Activated naive CD4-positive, alpha-beta T cell treated with anti-CD3 and anti-CD28 coated beads, Interleukin-2, amount 10 ng/mL, durations not matched to agents 7 days and 5 days (primary cell): ENCODE results near the gene SLC19A2.

ENCODE experiments used
- CTCF ChIA-PET: fragments of 350-600 bp; sonication (Branson Sonifier 250); formaldehyde crosslinking; loops from one replicate; lab custom pipeline; 2021; ENCODE audit warnings: antibody characterized with exemption; lab: Charles Lee
- DNase-seq: peaks from one replicate; pipeline ENCODE4 v3.0.0-alpha.2; 2020
- H3K27ac Mint-ChIP-seq: one replicate; pipeline ENCODE4 v1.8.0; 2021; ENCODE audit warnings: mild to moderate bottlenecking, moderate library complexity, mixed read lengths
- H3K27me3 Mint-ChIP-seq: one replicate; pipeline ENCODE4 v1.8.0; 2021; ENCODE audit warnings: mild to moderate bottlenecking, mixed read lengths
- H3K36me3 Mint-ChIP-seq: one replicate; pipeline ENCODE4 v1.8.0; 2021; ENCODE audit warnings: mixed read lengths
- H3K4me1 Mint-ChIP-seq: one replicate; pipeline ENCODE4 v1.8.0; 2021; ENCODE audit warnings: mixed read lengths
- H3K4me3 Mint-ChIP-seq: one replicate; pipeline ENCODE4 v1.8.0; 2021; ENCODE audit warnings: mild to moderate bottlenecking, moderate library complexity, mixed read lengths
- H3K9me3 Mint-ChIP-seq: one replicate; pipeline ENCODE4 v1.8.0; 2021; ENCODE audit warnings: mixed read lengths

SLC19A2 gene

DNA sequence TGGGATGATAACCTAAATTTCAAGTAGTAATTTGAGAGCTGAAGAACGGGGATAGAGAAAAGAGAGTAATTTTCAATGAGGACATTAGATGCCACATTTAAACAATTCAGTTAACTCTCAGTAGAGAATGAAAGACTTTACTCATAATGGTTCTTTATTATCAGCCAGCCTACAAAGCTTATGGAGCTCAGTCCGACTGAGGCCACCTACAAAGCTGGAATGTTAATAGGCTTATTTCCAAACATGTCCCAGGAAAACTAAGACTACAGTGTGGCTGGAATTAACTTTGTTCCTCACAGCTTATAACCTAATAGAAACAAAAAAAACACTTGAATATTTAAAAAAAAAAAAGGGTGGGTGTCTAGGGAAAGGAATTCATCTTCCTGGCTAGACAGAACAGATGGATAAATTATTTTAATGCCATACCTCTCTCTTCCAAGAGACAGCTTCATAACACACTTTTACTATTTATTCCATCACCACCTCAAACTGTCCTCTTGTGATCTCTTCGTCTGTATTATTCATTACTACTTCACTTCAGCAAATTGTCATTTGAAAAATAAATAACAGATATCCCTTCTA, 9.8 kb downstream of the SLC19A2 start:
- CTCF ChIA-PET, result interaction anchor here (0.9 kb wide), 1 partner anchor 11 kb away, joined by 3 read pairs; no protein-coding TSS in a partner anchor

DNA sequence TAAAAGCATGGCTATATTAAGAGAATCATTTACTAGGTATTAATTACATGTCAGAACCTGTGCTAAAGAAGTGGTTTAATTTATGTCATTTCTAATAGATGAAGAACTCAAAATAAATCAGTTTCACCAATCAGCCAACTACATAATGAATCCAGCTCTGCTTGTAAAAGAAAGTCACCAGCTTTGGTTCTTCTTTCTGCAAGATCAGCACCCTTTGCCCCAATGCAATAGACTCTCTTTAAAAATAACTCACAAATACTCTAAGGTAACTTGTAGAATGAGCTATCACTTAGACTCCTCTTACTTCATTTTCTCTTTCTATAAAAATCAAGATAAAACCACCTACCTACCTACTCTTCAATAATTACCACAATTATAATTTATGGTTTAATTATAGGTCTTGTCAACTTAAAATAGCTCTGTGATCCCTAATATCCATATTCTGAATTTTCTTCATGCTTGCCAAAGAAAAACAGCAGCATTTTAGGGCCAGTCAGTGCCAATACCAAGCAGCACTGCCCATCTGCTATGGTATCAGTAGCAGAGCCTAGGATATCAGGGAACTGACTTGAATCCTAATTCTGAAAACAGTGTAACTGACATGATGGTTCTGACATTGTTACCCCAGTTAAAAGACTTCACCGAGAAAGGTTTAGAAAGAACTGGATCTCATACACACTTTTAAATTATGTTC, 11.3 kb downstream of the SLC19A2 start:
- H3K27ac Mint-ChIP-seq, result no peak overlapping the region
- no peak for DNase-seq
- H3K36me3 Mint-ChIP-seq, result peaks cover 9% of the 10 kb centered on the region
- no peaks in the 10 kb centered on the region for H3K27me3 Mint-ChIP-seq
- H3K9me3 Mint-ChIP-seq, result no peaks in the 10 kb centered on the region
- CTCF ChIA-PET, result no interaction called here
- H3K4me1 Mint-ChIP-seq, result no peaks in the 10 kb centered on the region
- no peak overlapping the region for H3K4me3 Mint-ChIP-seq

More for the DNA sequence above, 9.8 kb downstream of the SLC19A2 start:
- no peak for DNase-seq
- no peak overlapping the region for H3K27ac Mint-ChIP-seq
- peaks cover 9% of the 10 kb centered on the region for H3K36me3 Mint-ChIP-seq
- H3K27me3 Mint-ChIP-seq, result no peaks in the 10 kb centered on the region
- H3K4me1 Mint-ChIP-seq, result peaks cover 2% of the 10 kb centered on the region
- no peak overlapping the region for H3K4me3 Mint-ChIP-seq
- no peaks in the 10 kb centered on the region for H3K9me3 Mint-ChIP-seq

DNA sequence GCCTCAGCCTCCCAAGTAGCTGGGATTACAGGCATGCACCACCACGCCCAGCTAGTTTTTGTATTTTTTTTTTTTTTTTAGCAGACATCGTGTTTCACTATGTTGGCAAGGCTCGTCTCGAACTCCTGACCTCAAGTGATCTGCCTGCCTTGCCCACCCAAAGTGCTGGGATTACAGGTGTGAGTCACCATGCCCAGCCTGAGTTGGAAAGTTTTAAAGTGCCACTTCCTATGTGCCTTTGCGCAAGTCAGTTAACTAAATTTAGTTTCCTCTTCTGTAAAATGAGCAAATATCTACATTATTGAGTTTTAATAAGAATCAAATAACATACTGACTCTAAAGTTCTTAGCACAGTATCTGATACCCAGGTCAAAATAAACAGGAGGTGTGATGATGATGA, 12.4 kb downstream of the SLC19A2 start:
- H3K9me3 Mint-ChIP-seq, result no peaks in the 10 kb centered on the region
- CTCF ChIA-PET, result no interaction called here
- DNase-seq, result no peak

DNA sequence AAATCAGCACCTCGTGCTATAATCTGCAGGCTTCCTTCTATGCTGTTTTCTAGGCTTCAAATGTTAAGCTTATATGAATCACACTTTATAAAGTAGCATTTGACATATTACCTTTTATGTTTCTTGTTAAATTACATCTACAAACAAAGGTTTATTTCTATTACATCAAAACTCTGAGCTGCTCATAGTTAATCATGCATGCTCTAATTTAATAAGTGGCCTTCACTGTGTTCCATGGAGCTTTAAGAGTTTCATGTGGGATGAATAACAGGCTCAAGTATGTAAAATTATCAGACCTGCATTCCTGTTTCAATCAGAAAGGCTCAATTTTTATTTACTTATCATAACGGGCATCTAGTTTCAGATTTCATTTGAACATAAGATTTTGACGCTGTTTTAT, 13.0 kb downstream of the SLC19A2 start:
- H3K4me3 Mint-ChIP-seq, result no peak overlapping the region
- no peaks in the 10 kb centered on the region for H3K9me3 Mint-ChIP-seq
- H3K36me3 Mint-ChIP-seq, result peaks cover 10% of the 10 kb centered on the region
- H3K27ac Mint-ChIP-seq, result no peak overlapping the region
- no peak for DNase-seq
- CTCF ChIA-PET, result no interaction called here
- no peaks in the 10 kb centered on the region for H3K4me1 Mint-ChIP-seq
- H3K27me3 Mint-ChIP-seq, result no peaks in the 10 kb centered on the region

More for the DNA sequence above, 12.4 kb downstream of the SLC19A2 start:
- Mint-ChIP-seq H3K27me3 (no peaks in the 10 kb centered on the region), H3K36me3 (peaks cover 9% of the 10 kb centered on the region), H3K4me3 (no peak overlapping the region), H3K27ac (no peak overlapping the region), H3K4me1 (no peaks in the 10 kb centered on the region)

DNA sequence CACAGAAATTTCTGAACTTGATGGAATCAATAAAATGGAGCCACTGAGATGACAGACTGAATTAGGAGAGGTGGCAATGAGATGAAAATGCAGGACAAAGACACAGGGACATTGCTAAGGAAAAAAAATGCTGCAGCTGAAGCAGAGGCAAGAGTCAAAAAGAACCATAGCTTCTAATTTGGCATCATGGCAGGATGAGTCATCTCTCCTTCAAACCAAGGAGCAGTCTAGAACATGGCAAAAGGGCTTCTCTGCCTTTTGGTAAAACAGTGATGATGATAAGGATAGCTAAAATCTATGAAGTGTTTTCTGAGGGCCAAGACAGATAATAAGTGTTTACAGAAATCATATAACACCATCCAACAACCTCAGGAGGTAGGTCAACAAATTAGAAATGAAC, 16.8 kb downstream of the SLC19A2 start:
- no peak for DNase-seq
- H3K9me3 Mint-ChIP-seq, result no peaks in the 10 kb centered on the region
- peaks cover 5% of the 10 kb centered on the region for H3K36me3 Mint-ChIP-seq
- CTCF ChIA-PET, result interaction anchor here (1.1 to 1.9 kb wide), 2 partner anchors 10 to 78 kb away, joined by 3 to 9 read pairs; no protein-coding TSS in a partner anchor
- H3K4me1 Mint-ChIP-seq, result no peaks in the 10 kb centered on the region
- no peaks in the 10 kb centered on the region for H3K27me3 Mint-ChIP-seq
- no peak overlapping the region for H3K4me3 Mint-ChIP-seq
- H3K27ac Mint-ChIP-seq, result no peak overlapping the region

DNA sequence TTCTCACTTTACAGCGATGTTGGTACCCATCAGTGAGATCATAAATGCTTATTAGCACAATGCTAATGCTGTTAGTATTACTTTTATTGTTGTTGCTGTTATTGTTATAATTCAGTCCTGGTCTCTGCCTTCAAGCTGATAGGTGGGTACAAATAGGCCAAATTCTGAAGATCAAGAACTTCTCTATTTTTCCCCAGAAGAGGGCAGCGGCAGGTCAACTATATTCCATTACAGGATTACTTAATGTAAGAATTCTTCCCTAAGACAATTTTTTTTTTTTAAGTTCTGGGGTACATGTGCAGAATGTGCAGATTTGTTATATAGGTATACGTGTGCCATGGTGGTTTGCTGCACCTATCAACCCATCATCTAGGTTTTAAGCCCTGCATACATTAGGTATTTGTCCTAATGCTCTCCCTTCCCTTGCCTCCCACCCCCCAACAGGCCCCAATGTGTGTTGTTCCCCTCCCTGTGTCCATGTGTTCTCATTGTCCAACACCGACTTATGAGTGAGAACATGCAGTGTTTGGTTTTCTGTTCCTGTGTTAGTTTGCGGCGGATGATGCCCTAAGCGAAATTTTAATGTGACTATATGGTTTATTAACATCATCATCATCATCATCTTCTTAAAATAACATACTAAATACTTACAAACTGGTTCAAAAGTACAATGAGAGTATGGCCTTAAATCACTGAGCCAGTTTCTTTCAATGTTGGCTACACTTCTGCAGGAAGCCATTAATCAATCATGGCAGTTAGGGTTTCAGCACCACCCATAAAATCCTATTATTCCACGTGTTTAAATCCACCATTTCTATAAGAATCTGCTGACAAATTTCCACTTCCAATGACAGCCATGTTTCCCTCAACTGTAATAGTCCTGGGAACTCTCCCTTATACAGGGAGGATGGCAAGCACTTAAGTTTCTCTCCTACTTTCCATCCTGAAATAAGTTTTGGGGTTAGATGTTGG, 19.2 kb downstream of the SLC19A2 start:
- CTCF ChIA-PET, result interaction anchor here (0.7 to 3.5 kb wide), 10 partner anchors 10 to 863 kb away, joined by 3 to 24 read pairs (median 4); no protein-coding TSS in a partner anchor
- Mint-ChIP-seq H3K36me3 (peaks cover 5% of the 10 kb centered on the region), H3K27ac (no peak overlapping the region), H3K4me3 (no peak overlapping the region), H3K9me3 (no peaks in the 10 kb centered on the region), H3K4me1 (no peaks in the 10 kb centered on the region), H3K27me3 (no peaks in the 10 kb centered on the region)
- peak; percentile 41 for DNase-seq

DNA sequence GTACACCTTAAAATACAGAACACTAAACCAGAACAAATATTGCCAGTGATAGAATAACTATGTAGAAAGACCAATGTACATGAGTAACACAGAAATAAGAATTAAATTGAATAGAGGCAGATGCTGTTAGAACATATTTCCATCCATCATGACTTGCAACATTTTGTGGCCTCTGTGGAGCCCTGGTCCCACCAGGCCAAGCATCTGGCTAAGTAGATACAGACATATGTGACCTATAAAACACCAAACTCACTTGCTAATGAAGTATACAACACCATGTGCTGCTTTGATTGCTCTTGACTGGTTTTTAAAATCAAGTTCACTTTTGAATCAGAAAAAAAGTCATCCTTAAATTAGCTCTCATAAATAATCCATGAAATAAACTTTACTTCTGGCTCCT, 20.5 kb downstream of the SLC19A2 start:
- no peak for DNase-seq
- Mint-ChIP-seq H3K4me3 (no peak overlapping the region), H3K36me3 (peaks cover 5% of the 10 kb centered on the region), H3K27ac (peak overlapping the region; percentile 16), H3K4me1 (peaks cover 12% of the 10 kb centered on the region), H3K9me3 (no peaks in the 10 kb centered on the region), H3K27me3 (peaks cover 3% of the 10 kb centered on the region)
- CTCF ChIA-PET, result interaction anchor here (0.7 to 3.5 kb wide), 4 partner anchors 11 to 247 kb away, joined by 3 to 24 read pairs (median 4); no protein-coding TSS in a partner anchor

DNA sequence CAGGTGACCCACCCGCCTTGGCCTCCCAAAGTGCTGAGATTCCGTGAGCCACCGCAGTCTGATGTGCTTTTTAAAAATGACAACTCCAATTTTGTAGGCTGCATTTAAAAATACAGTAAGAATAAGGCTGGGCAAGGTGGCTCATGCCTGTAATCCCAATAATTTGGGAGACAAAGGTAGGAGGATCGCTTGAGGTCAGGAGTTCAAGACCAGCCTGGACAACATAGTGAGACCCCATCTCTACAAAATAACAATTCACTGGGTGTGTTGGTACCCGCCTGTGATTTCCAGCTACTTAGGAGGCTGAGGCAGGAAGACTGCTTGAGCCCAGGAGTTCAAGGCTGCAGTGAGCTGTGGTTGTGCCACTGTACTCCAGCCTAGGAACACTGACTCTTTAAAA, 23.4 kb downstream of the SLC19A2 start:
- peaks cover 22% of the 10 kb centered on the region for H3K4me1 Mint-ChIP-seq
- peaks cover 2% of the 10 kb centered on the region for H3K36me3 Mint-ChIP-seq
- no peak for DNase-seq
- peaks cover 6% of the 10 kb centered on the region for H3K27me3 Mint-ChIP-seq
- no peak overlapping the region for H3K27ac Mint-ChIP-seq
- H3K4me3 Mint-ChIP-seq, result no peak overlapping the region
- peaks cover 2% of the 10 kb centered on the region for H3K9me3 Mint-ChIP-seq
- CTCF ChIA-PET, result no interaction called here

DNA sequence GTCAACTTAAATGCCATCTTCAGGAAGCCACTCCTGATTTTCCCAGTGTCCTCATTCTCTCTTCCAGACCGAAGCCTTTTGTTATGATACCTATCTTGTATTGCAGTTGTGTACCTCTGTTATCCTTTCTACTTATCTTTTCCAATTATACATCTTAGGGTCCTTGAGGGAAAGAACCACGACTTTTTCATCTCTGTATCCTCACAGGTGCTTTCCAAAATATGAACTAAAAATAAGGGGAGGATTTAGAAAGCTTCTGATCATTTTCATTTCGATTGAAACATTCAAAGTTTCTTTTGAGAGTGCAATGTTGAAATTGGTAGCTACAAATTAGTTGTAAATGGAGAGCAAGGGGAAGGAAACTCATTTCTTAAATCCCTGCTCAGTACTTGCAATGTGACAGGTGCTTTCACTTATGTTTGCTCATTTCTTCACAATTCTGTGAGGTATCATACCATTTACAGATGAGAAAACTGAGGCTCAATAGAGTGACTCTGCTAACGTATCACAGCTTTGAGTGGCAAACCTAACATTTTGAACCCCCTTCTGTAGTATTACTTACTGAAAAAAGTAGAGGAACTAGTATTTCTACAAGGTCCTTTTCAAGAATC, 24.2 kb downstream of the SLC19A2 start:
- DNase-seq, result no peak
- CTCF ChIA-PET, result interaction anchor here (1.1 to 1.7 kb wide), 3 partner anchors 83 to 93 kb away, joined by 3 to 6 read pairs (median 4); partner anchors contain the start of genes BLZF1 and NME7
- Mint-ChIP-seq H3K9me3 (peaks cover 9% of the 10 kb centered on the region), H3K36me3 (peaks cover 4% of the 10 kb centered on the region), H3K27me3 (peaks cover 6% of the 10 kb centered on the region), H3K4me3 (no peak overlapping the region), H3K4me1 (peaks cover 23% of the 10 kb centered on the region), H3K27ac (no peak overlapping the region)

DNA sequence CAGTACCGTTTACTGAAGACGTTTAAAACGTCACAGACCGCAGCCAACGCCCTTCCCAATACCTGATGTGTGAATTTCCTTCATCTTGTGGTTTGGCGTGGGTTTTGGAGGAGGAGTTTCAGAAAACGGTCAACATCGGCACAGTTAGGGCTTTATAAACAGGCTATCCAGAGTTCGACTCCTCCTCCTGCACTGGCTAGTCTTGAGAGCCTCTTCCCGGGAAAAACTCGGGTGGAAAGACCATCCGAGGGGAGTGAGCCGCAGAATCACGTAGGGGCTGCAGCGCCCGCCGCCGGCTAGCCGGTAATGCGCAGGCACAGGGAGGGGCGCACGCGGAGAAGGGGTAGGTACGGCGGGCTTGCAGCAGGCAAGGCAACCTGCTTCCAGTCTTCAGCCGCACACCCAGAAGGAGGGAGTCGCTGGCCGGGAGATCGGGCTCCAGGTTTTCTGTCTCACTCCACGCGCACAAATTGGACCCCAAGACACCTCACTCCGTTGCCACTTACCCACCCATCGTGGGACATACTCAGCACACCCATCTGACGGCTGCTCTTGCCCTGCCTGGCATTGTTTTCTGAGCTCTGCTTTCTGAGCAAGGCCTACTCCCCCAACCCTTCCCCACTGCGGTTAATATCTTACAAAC, 25.4 kb downstream of the SLC19A2 start:
- H3K36me3 Mint-ChIP-seq, result peaks cover 4% of the 10 kb centered on the region
- peak overlapping the region; percentile 51 for H3K4me3 Mint-ChIP-seq
- CTCF ChIA-PET, result interaction anchor here (1.1 to 1.7 kb wide), 3 partner anchors 84 to 92 kb away, joined by 3 to 6 read pairs (median 4); partner anchors contain the start of genes BLZF1 and NME7
- H3K27ac Mint-ChIP-seq, result peak overlapping the region; percentile 75
- H3K4me1 Mint-ChIP-seq, result peaks cover 27% of the 10 kb centered on the region
- peaks cover 12% of the 10 kb centered on the region for H3K27me3 Mint-ChIP-seq
- DNase-seq, result peak; percentile 50
- H3K9me3 Mint-ChIP-seq, result peaks cover 10% of the 10 kb centered on the region

DNA sequence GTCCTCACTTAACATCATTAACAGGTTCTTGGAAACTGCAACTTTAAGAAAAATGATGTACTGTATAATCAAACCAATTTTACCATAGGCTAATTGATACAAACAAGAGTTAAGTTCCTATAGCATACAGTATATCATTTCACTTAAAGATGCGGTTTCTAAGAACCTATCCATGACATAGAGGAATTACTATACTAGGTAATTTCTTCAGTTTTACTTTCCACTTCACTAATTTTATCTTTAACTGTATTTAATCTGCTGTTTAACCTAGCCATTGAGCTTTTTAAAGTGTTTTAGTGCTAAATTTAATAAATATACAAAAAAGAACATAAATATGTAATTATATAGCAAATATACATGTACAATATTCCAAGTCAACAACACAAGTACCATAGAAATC, 28.3 kb downstream of the SLC19A2 start:
- Mint-ChIP-seq H3K27me3 (peaks cover 16% of the 10 kb centered on the region), H3K4me1 (peaks cover 27% of the 10 kb centered on the region), H3K36me3 (peaks cover 4% of the 10 kb centered on the region), H3K4me3 (no peak overlapping the region), H3K27ac (no peak overlapping the region), H3K9me3 (peaks cover 10% of the 10 kb centered on the region)
- DNase-seq, result no peak
- CTCF ChIA-PET, result no interaction called here

DNA sequence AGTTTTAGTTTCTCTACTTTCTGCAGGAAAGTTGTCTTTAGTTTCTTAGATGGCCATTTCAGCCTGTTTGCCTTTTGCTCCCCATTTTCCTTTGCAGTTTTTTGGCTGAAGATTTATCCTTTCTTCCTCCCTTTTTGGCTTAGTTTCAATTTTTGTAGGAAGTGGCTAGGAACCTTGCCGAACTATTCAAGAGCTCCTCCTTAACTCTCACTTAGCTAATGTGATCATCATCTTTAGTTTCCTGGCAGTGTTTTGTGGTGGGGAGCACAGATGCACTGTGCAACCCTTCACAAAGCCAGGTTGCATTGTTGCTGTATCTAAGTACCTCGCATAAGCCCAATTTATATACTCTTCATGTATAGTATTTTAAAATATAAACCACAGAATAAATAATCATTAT, 29.7 kb downstream of the SLC19A2 start:
- Mint-ChIP-seq H3K4me3 (no peak overlapping the region), H3K27ac (no peak overlapping the region), H3K4me1 (peaks cover 21% of the 10 kb centered on the region), H3K9me3 (peaks cover 10% of the 10 kb centered on the region), H3K27me3 (peaks cover 25% of the 10 kb centered on the region), H3K36me3 (peaks cover 4% of the 10 kb centered on the region)
- CTCF ChIA-PET, result interaction anchor here (0.7 to 1.2 kb wide), 2 partner anchors 10 to 75 kb away, joined by 3 read pairs; no protein-coding TSS in a partner anchor
- DNase-seq, result no peak

DNA sequence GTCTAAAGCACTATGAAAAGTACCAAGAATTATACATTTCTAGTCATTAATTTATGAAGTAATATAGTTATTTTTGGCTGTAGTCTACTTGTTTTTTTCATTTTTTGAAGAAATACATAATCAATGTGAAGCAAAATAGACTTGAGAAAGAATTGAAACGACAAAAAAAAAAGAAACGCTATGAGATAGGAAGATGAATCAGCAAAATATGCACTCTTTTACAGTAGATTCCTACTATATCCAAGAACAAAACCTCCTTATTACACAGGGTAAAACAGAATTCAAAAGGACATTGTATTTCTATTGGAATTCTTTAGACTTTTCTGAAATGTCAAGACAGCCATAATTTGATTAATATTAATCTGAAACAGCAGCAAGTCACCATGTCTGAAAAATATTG, 32.8 kb downstream of the SLC19A2 start:
- CTCF ChIA-PET, result no interaction called here
- H3K36me3 Mint-ChIP-seq, result peaks cover 4% of the 10 kb centered on the region
- peaks cover 5% of the 10 kb centered on the region for H3K4me1 Mint-ChIP-seq
- H3K4me3 Mint-ChIP-seq, result no peak overlapping the region
- H3K9me3 Mint-ChIP-seq, result peaks cover 10% of the 10 kb centered on the region
- DNase-seq, result no peak
- peaks cover 18% of the 10 kb centered on the region for H3K27me3 Mint-ChIP-seq
- H3K27ac Mint-ChIP-seq, result no peak overlapping the region
